NCI-H526 (cell line): Measurements from ENCODE around the gene PEA15.
A peak's percentile ranks its signal among the peaks of the same experiment; 100 is the strongest.

ENCODE experiments used
- DNase-seq, 2 experiments: peaks; one replicate each; lab custom pipeline; 2025; lab: John Stamatoyannopoulos, UW

The PEA15 gene

DNA sequence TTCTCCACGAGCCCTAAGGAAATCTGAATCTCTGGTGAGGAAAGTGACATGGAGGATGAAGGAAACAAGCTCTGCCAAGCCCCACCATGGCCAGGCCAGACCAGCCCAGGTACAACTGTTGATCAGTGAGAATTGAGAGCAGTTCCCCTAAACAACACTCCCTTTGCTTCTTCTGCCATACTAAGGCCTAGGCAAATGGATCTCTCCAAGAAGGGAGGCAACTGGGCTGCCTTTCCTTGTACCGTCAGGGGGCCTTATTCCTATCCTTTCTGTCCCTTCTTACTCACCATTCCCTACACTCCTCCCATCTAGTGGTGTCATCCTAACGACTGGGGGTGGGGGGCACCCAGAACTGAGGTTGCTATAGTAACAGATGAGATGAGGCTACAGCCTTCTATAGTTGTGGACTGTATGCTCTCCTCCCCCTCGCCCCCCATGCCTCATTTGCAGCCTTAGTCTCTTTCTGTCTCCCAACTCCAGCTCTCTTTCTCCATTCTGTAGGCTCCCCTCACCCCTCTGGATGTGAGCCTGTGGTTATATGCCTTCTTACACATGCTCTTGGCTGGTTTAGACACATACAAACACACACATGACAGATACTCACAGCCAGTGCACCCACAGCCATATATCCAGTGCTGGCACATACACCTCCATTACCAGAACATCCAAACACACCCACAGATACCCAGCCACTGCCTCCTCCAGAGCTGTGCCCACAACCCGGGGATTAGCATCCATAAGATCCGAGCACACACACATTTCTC, 3.6 kb downstream of the PEA15 start:
- no peak for DNase-seq

DNA sequence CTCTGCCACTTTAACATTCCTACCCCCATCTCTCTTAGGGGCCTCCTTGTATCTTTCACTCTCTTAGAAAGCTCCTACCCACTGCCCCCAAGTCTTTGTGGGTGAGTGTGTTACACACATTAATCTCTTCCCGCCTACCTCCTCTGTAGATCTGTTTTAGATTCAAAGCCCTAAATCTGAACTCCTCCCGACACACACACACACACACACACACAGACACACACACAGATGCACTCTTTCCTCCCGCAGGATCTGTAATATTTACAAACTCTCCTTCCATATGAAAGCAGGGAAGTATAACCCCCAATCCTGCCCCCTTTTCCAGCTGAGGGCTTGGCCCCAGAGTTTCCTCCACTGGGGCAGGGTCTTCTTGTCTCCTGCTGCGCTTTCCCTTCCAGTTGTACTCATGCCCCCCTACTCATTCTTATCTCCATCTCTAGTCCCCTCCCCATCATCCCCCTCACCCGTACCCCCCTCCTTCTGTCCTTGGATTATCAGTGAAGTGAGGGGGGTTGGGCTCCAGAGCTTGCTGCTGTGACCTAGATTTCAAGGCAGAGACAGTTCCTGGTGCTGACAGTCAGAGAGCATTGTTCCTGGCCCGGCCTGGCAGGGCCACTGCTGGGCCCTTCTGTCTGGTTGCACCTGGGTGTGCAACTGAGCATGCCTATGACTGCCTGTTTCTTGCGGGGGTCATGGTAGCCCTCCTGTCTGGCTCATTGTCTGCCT, 4.3 kb downstream of the PEA15 start:
- DNase-seq, result no peak

DNA sequence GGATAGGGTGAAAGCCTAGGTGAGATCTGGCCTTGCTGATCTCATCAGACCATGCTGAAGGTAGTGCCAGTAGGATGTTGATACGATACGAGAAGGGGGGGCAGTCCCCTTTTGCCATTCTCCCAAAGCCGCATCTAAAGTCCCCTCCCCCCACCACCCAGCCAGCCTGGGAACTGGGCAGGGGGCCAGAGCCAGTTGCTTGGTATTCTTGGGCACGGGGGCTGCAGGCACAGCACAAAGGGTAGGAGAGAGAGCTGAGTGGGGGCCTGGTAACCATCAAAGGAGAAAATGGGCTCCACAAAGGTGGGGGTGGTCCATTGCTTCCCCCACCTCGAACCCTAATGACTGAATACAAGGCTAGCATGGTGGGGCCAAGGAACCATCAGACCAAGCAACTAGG, 5.4 kb downstream of the PEA15 start:
- no peak for DNase-seq

DNA sequence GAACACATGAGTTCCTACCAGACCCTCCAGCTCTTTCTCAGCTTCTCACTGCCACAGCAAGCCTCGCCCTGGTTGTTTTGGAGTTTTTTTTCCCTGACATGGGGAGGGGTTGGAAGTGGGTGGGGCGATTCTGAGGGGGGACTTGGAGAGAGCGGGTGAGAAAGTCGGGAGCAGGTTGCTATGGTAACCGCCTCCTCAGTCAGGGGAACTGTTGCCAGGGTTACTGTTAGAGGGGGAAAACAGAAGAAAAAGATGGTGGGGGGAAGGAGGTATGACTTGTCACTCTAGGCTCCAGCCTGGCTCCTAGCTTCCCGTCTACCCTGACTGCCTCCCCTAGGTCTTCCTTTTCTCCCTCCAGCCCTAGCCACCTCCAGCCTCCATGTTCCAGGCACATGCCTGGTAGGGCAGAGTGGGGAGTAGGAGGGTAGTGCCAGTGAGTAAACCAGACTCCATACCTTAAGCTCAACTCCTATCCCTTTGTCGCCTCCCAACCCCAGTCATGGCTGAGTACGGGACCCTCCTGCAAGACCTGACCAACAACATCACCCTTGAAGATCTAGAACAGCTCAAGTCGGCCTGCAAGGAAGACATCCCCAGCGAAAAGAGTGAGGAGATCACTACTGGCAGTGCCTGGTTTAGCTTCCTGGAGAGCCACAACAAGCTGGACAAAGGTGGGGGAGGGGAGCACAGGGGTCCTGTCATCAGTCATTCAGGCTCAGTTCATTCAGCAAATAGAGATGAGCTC, 6.0 kb downstream of the PEA15 start:
- DNase-seq, result no peak

DNA sequence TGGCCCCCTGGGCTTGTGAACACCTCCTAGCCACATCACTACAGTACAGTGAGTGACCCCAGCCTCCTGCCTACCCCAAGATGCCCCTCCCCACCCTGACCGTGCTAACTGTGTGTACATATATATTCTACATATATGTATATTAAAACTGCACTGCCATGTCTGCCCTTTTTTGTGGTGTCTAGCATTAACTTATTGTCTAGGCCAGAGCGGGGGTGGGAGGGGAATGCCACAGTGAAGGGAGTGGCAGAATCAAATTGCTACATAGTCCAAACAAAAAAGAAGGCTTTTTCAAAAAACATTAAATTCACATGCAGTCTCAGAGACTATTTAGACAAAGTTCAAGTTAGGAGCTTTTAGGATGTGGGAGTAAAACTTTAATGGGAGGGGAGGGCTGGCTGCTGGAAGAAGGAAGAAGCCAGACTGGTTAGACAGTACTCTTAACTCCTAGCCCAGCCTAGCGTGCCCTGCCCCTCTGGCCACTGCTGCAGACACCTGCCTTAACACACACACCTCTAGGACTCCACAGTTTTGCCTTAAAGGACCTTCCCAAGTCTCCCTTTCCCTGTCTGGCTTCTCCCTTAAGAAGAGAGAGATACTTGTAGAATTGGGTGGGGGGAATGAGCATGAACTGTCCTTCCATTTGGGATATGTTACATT, 9.4 kb downstream of the PEA15 start:
- DNase-seq, result no peak

DNA sequence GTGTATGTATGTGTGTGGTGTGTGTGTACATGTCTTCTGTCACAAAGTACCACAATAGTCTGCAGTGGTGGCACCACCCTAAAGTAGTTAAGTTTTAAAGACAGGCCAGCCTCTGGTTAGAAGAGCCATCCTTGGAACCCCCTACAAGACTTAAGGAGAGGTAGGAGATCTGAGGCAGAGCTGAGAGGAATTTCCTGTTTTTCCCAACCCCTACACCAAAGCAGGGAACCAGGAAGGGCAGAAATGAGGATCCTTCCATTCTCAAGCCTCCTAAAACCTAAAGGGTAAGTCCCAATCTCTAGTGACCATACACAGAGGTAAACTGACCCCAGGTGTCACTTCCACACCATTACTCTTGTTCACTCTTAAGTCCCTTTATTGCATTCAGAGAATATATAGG, 11.1 kb downstream of the PEA15 start:
- no peak for DNase-seq

DNA sequence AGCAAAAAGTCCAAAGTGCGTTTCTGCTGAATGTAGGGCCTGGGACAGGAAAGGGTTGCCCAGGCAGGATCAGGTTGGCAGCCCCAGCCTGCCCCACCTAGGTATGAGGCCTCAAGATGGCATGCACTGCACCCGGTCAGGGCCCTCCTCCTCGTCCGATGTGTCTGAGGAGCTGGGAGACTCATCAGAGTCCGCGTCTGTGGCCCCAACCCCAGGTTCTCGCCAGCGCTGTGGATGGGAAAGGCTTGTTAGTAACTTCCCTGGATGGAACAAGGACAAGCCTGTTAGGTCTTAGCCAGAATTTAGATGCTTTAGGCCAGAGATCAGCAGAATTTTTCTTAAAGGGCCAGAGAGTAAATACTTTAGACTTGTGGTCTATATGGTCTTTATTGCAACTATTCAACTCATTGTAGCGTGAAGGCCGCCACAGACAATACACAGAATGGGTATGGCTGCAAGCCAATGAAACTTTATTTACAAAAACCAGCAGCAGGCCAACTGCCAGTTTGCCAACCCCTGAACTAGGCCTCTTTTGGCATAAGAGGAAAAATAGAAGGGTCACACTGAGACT, 12.4 kb downstream of the PEA15 start:
- no peak for DNase-seq

DNA sequence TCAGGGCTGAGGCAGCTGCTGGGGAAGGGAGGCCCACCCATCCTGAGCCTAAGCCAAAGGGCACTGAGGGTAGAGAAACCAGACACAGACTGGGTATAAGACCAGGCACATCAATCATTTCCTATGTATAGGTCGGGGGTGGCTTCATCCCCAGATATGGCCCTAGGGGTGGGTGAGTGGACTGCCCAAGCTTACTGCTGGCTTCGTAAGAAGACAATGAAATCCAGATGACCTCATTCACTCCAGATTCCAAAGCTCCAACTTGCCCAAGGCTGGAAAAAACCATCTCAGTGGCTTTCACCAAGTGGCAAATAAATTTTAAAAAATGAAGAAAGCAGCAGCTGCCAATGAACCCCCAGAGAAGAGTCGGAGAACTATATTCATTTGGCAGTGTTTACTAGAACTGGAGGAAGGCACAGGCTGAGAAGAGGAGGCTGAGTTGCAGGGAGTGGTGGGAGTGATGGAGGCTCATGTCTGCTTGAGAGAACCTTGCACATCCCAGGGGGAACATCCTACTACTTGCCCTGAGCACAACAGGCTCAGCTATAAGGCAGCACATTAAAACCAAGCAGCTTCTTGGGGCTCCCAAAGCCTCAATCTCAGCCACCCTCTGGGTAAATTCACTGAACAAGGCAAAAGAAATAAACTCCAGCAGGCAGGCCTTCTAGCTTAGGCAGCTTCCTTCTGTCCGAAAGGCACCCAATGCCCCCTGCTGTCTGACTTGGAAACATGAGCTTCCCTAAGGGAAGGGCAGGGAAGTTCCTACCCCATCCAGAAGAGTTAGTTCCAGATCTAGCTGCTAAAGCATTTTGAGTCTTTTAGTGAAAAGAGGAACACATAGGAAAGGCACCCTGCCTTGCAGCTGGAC, 14.1 kb downstream of the PEA15 start:
- DNase-seq, result peak; percentile 16 to 57

DNA sequence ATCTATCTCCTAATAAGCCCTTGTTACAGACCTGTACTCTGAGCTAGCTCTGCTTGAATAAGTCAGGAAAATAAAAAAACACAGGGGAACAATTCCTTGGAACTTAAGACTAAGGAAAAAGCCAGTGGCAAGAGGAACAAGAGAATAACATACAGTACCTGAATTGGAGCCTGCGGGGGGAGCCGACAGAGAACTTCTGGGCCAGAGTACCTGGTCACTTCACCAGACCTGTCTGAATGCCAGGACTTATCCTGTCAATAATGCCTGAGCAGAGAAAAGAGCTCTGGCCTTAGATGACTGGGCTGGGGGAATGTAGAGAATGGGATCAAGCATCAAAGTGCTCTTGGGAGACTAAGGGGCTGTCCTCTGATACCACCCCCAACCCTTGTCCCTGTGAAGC, 15.1 kb downstream of the PEA15 start:
- no peak for DNase-seq

DNA sequence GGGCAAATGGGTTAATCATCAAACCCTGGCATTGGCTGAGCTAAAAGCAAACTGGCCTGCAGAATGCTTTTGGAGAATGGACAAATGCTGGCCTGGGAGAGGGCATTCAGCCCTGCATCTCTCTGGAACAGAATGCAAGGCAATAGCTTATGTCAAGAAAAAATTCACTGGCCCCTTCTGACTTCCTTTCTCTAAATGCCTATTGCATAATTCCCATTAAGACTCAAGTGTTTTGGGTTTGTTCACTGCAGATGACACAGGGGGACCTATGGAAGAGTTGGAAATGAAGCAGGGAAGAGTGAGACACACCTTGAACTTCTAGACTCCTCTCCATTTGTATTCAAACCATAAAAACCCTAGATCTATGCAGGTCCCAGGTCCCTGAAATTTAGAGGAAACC, 15.9 kb downstream of the PEA15 start:
- no peak for DNase-seq

DNA sequence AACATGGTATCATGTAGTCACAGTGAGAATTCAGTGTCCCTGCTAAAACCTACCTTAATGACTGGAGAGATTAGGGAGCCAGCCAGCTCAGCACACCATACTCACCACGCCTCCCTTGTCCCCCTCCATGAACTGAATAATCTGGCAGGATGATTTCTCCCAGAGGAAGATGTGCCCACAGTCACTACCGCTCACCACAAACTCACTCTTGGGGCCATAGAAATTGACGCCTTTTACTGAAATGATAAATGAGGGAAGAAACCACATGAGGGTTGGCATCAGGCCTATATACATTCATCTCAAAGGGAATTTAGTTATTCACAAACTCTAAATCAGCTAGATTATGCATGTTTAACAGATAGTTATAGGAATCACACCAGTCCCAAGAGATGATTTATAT, 17.4 kb downstream of the PEA15 start:
- no peak for DNase-seq

DNA sequence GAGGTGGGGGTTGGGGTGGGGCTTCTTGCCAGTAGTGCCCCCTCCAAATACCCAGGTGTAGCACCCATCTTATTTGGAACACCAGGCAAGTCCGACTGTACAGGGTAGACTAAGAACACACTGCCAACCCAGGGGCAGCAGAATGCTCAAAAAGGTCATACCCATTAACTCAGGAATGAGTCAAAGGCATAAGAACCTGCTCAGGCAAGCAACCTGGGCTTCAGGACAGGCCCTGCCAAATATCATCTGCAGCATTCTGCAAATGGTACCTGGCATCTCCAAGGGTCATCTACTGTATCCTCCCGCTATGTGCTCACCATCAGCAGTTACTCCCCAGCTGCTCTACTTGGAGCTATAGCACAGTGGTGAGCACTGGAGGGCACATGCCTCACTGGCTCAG, 19.4 kb downstream of the PEA15 start:
- DNase-seq, result no peak

DNA sequence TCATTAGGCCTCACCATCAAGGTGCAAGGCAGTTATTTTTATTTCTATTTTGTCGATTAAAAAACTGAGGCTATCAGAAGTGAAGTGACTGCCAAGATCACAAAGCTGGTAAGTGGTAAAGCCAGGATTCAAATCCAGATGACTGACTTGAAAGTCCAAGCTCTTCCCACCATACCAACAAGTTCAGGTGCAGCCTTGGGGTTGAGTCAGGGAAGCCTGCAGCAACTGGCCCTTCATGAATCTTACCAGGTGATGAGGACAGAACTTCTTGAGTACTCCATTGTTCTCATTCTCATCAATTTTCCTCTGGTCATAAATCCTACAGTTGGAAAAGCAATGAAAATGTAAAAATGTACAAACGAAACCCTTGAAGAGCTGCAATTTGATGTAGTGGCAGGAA, 20.2 kb downstream of the PEA15 start:
- DNase-seq, result no peak

DNA sequence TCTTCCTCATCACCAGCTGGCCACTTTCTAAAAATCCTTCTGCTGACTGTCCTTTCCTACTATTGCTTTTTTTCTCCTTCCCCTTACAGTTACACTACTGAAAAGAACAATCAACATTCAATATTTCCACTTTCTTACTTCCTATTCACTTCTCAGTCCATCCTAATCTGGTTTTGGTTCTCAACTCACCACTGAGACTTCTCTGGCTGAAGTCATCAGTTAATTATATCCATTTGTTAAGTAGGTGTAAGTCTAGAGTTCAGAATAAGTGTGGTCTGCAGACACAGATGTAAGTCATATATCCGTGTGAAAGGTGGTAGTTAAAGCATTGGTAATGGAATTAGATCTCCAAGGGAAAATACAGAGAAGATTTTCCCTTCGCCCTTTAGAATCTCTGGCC, 21.4 kb downstream of the PEA15 start:
- no peak for DNase-seq

DNA sequence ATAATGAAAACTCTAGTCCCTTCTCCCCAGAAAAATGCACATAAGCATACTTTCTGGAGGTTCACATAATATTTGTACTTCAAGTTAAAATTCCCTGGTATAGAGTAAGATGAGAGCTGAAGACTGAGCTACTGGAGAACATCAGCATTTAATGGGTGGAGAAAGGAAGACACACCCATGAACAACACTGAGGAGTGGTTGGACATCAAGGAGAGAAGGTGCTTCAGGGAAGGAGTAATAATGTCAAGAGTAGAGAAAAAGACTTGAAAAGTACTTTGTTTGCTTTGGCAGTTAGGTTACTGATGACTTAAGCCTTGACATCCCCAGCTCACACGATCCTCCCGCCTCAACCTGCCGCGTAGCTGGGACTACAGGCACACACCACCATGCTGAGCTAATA, 21.9 kb downstream of the PEA15 start:
- no peak for DNase-seq

DNA sequence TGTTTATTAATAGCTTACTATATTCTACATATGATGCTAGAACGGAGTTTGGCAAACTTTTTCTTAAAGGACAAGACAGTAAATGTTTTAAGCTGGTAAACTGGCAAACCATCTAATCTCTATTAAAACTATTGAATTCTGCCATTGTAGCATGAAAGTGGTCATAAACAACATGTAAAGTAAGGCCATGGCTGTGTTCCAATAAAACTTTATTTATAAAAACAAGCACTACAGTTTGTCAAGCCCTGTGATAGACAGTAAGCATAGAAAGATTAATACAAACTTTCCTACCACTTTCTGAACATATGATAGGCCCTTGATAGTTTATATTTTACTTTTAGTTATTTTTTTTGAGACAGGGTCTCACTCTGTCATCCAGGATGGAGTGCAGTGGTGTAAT, 22.4 kb downstream of the PEA15 start:
- DNase-seq, result no peak

DNA sequence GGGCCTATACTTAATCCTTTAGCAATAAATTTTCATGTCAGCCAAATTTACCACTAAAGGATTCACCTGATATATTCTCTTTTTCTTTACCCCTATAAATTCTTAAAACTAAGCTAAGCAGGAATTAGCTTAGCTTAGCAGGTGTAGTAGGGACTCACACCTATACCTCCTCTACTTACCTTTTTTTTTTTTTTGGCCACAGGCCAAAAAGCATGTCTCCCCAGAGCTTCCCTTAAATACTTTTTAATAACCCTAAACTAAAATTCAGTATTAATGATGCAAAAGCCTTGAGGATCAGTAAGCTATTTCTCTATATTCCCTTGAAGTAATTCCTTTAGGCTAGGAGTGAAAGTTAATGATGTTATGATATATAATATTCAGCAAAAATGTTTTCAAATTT, 23.2 kb downstream of the PEA15 start:
- no peak for DNase-seq

DNA sequence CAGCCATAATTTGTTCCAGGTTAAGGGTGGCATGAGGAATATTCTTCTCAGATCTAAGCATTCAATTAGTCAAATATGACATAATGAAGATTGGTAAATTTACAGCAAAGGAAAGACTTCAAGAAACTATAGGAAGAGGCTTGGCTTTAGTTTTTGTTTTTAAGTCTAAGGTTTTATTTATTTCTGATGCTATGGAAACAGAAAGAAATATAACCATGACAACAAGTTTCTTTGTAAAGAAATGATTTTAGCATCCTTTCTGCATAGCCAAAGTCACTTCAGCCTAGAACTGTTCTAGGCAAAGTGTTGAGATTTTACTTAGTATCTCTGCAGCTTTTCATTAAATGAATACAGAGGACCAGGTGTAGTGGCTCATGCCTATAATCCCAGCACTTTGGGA, 27.7 kb downstream of the PEA15 start:
- no peak for DNase-seq

DNA sequence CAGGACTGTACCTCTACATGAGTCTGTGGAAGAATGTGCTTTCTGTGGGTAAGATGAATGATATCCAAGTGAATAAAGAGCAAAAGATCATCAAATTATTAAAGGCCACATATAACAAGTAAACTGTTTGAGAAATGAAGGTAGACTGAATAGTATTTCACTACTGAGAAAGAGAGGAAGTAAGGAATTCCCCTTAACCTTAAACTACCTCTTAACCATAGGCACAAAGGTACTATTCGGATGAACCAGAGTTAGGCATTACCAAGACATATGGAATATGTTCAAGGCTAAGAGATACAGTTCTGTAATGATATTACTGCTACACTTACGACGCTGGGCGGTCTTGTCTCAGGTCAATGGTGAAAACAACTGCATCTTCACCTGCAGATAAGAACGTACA, 31.6 kb downstream of the PEA15 start:
- no peak for DNase-seq

DNA sequence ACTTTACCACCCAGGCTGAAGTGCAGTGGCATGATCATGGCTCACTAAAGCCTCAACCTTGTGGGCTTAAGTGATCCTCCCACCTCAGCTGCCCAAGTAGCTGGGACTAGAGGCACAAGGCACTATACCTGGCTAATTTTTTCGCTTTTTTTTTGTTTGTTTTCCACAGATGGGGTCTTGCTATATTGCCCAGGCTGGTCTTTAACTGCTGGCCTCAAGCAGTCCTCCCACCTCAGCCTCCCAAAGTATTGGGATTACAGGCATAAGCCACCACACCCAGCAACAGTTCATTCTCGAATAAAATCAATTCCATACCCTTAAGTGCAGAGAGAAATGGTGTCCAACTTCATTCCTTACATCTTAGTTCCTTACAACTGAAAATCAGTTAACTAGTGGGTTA, 32.4 kb downstream of the PEA15 start:
- DNase-seq, result no peak

DNA sequence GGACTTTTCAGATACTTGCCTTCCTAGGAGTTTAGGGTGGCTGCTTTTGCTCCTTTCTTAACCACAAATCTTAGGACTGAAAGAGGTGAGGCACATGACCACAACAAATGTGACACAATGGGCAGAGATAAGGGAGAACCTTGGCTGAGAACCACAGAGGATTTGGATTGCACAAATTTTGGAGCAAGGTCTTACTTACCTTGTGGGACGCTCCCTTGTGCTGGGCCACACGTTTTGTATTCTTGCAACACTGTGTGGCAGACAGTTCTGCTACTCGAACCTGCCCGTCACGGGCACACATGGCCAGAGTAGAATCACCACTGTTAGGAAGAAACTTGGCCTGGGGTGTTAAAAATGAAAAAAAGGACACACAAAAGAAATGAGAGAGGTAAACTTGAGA, 33.2 kb downstream of the PEA15 start:
- DNase-seq, result no peak
